Hair follicular keratinocyte (primary cell): Measurements from ENCODE around the gene OR1G1. TPM values are rescaled to one million over a fixed set of nuclear protein-coding genes. Genes with fewer than 3 reads are reported as not detected.

Experiments
- total RNA-seq: library from RNA; depleted of rRNA; stranded (reverse); fragments of >200 nt; gene quantifications from 2 replicates; pipeline ENCODE4 v1.2.3, GENCODE V29; 2015

The OR1G1 gene
- not detected in 2 replicates for total RNA-seq

GRCh38 chr17:3127451-3127850, at the start of gene OR1G1:
OR1G1 (minus strand) TSS chr17:3127551; CDS start chr17:3127551, 0 bp downstream.

GRCh38 chr17:3104322-3104721, 23.0 kb downstream of the OR1G1 start, which contains the start of gene OR1D2:
OR1D2 (minus strand) TSS chr17:3104422; CDS start chr17:3092996, 11,426 bp downstream.

Other genes starting within 250 kb of the OR1G1 start
- not detected in 2 replicates for gene OR1D5, start 63.9 kb downstream of the OR1G1 start, total RNA-seq
- gene OR1D2, start 23.1 kb downstream of the OR1G1 start, total RNA-seq = not detected in 2 replicates
- not detected in 2 replicates for gene OR1A2, start 70.0 kb upstream of the OR1G1 start, total RNA-seq
- gene OR1A1, start 80.1 kb upstream of the OR1G1 start, total RNA-seq = not detected in 2 replicates
- not detected in 2 replicates for gene OR3A1, start 170.8 kb upstream of the OR1G1 start, total RNA-seq